Choroid plexus epithelial cell (primary cell): ENCODE measurements around the gene CAMKMT.

Experiments
- DNase-seq: peaks from one replicate; pipeline ENCODE4 v3.0.0-alpha.2; 2010; ENCODE audit warnings: low read depth
- H3K4me3 ChIP-seq: 2 replicates; pipeline ENCODE4 v1.5.1; 2011; ENCODE audit warnings: low read depth, mild to moderate bottlenecking, control low read depth, low read length, moderate library complexity
- CTCF ChIP-seq: conservative IDR thresholded peaks from 2 replicates; pipeline ENCODE4 v1.5.1; 2011; ENCODE audit warnings: low read depth, mild to moderate bottlenecking, control low read depth, inconsistent platforms, low read length, moderate library complexity

CAMKMT gene

GRCh38 chr2:44549856-44550255, 188.1 kb downstream of the CAMKMT start:
- no peak overlapping the region for H3K4me3 ChIP-seq
- peak; percentile 26 for DNase-seq
- TF ChIP-seq CTCF, result no peak

- no peak overlapping the region for H3K4me3 ChIP-seq
- no peak for TF ChIP-seq CTCF
- DNase-seq, result no peak
These were observed 188.8 kb downstream of the CAMKMT start for GRCh38 chr2:44550561-44550960.

- H3K4me3 ChIP-seq, result no peak overlapping the region
- DNase-seq, result no peak
- TF ChIP-seq CTCF, result no peak
These were observed 189.8 kb downstream of the CAMKMT start for GRCh38 chr2:44551497-44551896.

- TF ChIP-seq CTCF, result no peak
- no peak overlapping the region for H3K4me3 ChIP-seq
- DNase-seq, result peak; percentile 76
These were observed 191.7 kb downstream of the CAMKMT start for GRCh38 chr2:44553456-44553855.

- DNase-seq, result no peak
- TF ChIP-seq CTCF, result no peak
- no peak overlapping the region for H3K4me3 ChIP-seq
These were observed 194.0 kb downstream of the CAMKMT start for GRCh38 chr2:44555700-44556099.

GRCh38 chr2:44559108-44559507, 197.4 kb downstream of the CAMKMT start:
- no peak for DNase-seq
- TF ChIP-seq CTCF, result no peak
- no peak overlapping the region for H3K4me3 ChIP-seq

GRCh38 chr2:44560352-44560751, 198.6 kb downstream of the CAMKMT start:
- DNase-seq, result peak; percentile 11
- TF ChIP-seq CTCF, result peak; percentile 35
- no peak overlapping the region for H3K4me3 ChIP-seq
